Peyer's patch (tissue), 4 donors: ENCODE data around the gene STBD1.

Source experiments
- POLR2A ChIP-seq, 2 donors: fragments of 450-650 bp; IDR thresholded peaks; one replicate each; pipeline ENCODE4 v1.5.1; 2017; ENCODE audit warnings: antibody characterized with exemption in 2 of 2, mild to moderate bottlenecking in 2 of 2, moderate library complexity in 2 of 2
- TF ChIP-seq, protein P1 (sequence below), 6 experiments: fragments of 450-650 bp in 4 of 6; fragments of 200-600 bp in 2 of 6; sonication (generic) in 1 of 6; IDR thresholded peaks; one replicate each; pipeline ENCODE4 v1.5.1; 2017 to 2019; ENCODE audit warnings: antibody characterized with exemption in 6 of 6, mild to moderate bottlenecking in 3 of 6, moderate library complexity in 1 of 6

DNA sequence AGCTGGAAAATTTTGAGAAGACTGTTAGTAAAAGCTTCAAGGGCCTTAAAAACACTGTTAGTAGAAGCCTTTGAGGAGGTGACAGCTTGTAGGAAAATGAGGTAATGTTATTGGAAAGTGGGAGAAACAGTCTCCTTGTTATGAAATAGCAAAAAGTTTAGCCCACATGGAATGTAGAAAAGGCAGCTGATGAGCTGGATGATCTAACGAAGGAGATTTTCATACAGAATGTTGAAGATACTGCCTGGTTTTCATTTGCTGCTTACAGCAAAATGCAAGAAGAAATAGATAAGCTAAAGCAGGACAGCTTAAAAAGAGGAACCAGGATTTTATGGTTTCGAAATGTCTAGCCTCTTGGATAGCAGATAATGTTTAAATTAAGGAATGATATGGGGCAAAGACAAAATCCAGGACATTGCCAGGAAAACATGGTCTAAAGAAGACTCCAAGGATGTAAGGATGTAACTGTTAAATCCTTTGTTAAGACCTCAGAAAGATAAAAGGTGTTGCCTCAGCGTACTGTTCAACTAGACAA is 10.2 kb upstream of the STBD1 start:
- TF ChIP-seq, protein P1, sequence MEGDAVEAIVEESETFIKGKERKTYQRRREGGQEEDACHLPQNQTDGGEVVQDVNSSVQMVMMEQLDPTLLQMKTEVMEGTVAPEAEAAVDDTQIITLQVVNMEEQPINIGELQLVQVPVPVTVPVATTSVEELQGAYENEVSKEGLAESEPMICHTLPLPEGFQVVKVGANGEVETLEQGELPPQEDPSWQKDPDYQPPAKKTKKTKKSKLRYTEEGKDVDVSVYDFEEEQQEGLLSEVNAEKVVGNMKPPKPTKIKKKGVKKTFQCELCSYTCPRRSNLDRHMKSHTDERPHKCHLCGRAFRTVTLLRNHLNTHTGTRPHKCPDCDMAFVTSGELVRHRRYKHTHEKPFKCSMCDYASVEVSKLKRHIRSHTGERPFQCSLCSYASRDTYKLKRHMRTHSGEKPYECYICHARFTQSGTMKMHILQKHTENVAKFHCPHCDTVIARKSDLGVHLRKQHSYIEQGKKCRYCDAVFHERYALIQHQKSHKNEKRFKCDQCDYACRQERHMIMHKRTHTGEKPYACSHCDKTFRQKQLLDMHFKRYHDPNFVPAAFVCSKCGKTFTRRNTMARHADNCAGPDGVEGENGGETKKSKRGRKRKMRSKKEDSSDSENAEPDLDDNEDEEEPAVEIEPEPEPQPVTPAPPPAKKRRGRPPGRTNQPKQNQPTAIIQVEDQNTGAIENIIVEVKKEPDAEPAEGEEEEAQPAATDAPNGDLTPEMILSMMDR (IDR thresholded peaks at IDR 0.05), result no peak
- no peak for TF ChIP-seq POLR2A (IDR thresholded peaks at IDR 0.05)
